ENCODE results near the gene YIPF1.

- TF ChIP-seq, protein P1, sequence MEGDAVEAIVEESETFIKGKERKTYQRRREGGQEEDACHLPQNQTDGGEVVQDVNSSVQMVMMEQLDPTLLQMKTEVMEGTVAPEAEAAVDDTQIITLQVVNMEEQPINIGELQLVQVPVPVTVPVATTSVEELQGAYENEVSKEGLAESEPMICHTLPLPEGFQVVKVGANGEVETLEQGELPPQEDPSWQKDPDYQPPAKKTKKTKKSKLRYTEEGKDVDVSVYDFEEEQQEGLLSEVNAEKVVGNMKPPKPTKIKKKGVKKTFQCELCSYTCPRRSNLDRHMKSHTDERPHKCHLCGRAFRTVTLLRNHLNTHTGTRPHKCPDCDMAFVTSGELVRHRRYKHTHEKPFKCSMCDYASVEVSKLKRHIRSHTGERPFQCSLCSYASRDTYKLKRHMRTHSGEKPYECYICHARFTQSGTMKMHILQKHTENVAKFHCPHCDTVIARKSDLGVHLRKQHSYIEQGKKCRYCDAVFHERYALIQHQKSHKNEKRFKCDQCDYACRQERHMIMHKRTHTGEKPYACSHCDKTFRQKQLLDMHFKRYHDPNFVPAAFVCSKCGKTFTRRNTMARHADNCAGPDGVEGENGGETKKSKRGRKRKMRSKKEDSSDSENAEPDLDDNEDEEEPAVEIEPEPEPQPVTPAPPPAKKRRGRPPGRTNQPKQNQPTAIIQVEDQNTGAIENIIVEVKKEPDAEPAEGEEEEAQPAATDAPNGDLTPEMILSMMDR (IDR thresholded peaks at IDR 0.05), result no peak
- no peak for TF ChIP-seq EZH2 (IDR thresholded peaks at IDR 0.05)
Measured at GRCh38 chr1:53810007-53810406, 79.6 kb downstream of the YIPF1 start.
